ENCODE results near the gene NUDT15.

Gene NUDT15

DNA sequence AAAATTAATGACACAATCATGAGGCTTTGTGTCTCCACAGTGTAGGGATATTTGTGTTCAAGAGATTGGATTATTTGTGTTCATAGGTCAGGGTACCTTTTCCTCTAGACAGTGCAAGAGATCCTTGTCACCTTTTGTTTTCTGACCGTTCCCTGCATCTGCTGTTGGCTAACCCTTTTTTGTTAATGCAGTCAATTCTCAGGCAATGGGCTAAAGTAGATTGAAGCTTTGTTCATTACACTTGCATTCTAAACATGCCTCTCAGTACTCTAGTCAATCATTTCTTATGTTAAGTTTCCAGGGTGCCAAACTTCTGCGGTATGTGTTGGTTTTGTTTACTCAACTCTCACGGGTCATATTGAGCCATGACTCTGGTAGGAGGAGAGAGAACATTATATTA is 59.1 kb downstream of the NUDT15 start:
- no peak for DNase-seq (ENCODE audit: extremely low read depth in 1 of 2, low read depth in 1 of 2)

All from stimulated activated CD8-positive, alpha-beta memory T cell treated with anti-CD3 and anti-CD28 coated beads, Interleukin-7, amount 100 ng/mL, for 48 hours (primary cell).